HUES6 (cell line): ENCODE measurements around the gene CCDC159.
"Not testable (repeated sequence)": the region's sequence is repeated elsewhere in the genome, so short reads cannot be mapped to it uniquely, and the experiment has no call there.

Experiments
- H3K27ac ChIP-seq: 2 replicates; pipeline ENCODE4 v1.7.0; 2013; ENCODE audit warnings: low read depth, mild to moderate bottlenecking, low read length, inconsistent platforms
- H3K27me3 ChIP-seq: 2 replicates; pipeline ENCODE4 v1.6.1; 2013; ENCODE audit warnings: low read length; ENCODE audit not compliant: control insufficient read depth, insufficient read depth
- H3K36me3 ChIP-seq: 2 replicates; pipeline ENCODE4 v1.6.1; 2013; ENCODE audit warnings: low read length; ENCODE audit not compliant: control insufficient read depth, insufficient read depth
- H3K4me1 ChIP-seq: 2 replicates; pipeline ENCODE4 v1.6.1; 2013; ENCODE audit warnings: low read length; ENCODE audit not compliant: control insufficient read depth, insufficient read depth
- H3K4me3 ChIP-seq: 2 replicates; pipeline ENCODE4 v1.5.1; 2013; ENCODE audit warnings: low read depth, low read length
- H3K9ac ChIP-seq: one replicate; pipeline ENCODE4 v1.6.1; 2013; ENCODE audit warnings: mild to moderate bottlenecking, low read length
- H3K9me3 ChIP-seq: 2 replicates; pipeline ENCODE4 v1.6.1; 2013; ENCODE audit warnings: low read depth, low read length; ENCODE audit not compliant: control insufficient read depth, insufficient read depth

CCDC159 gene

DNA sequence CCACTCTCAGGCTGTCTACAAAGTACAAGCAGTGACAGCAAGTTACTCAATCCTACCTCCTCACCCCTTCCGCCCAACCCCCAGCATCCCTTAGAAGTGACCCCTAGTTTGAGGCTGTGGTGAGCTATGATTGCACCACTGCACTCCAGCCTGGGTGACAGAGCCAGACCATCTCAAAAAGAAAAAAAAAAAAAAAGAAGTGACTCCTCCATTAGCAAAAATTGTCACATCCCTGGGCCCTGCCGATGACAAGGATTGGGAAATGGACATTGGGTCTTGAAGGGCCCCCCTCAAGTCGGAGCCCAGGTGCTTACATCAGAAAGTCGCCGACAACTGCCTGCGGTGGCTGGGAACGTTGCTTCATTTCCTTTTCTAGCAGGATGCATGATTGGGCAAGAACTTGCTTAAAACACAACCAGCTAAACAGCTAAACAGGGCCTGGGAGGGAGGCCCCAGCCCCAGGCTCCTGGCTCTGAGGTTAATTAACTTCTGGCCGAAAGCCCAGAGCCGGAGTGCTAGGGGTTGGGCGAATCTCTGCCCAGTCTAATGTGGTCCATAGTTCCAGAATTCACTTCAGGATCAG is 22.1 kb upstream of the CCDC159 start:
- Histone ChIP-seq H3K36me3 (peaks cover 6% of the 10 kb centered on the region; the same call in 1 of the 2 replicates), H3K27me3 (no peaks in the 10 kb centered on the region), H3K9ac (no peak overlapping the region), H3K4me3 (no peak overlapping the region), H3K4me1 (peaks cover 7% of the 10 kb centered on the region; the same call in 1 of the 2 replicates), H3K27ac (no peak overlapping the region), H3K9me3 (no peaks in the 10 kb centered on the region)

DNA sequence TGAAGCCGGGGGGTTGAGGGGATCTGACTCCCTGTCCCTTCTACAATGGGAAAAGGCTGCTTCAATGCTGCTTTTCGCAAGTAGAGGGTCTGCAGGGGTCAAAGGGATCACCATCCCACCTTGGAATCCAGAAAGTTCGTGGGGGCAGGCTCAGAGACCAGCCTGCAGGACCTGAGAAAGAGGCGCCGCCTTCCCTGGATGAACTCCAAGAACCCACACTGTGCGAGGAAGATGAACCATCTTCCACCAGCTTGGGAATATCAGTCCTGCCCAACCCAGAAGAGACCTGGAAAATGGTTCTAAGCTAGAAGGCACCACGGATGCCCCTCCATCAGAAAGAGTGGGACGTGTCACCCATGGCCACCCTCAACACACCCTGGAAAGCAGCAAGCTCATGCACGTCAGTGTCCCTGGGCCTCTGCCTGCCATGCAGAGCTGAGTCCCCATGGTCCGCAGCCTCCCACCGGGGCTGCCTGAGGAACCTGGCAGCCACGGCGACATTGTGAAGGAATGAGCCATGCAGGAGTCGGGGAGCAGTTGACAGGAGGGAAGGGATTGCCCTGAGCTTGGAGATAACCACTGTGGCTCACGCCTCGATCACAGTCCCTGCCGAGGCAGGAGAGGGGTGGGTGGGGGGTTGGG is 21.4 kb upstream of the CCDC159 start:
- no peaks in the 10 kb centered on the region for H3K27me3 ChIP-seq
- no peak overlapping the region for H3K4me3 ChIP-seq
- peaks cover 7% of the 10 kb centered on the region; the same call in 1 of the 2 replicates for H3K4me1 ChIP-seq
- H3K36me3 ChIP-seq = peaks cover 6% of the 10 kb centered on the region; the same call in 1 of the 2 replicates
- no peak overlapping the region for H3K9ac ChIP-seq
- no peak overlapping the region for H3K27ac ChIP-seq
- no peaks in the 10 kb centered on the region for H3K9me3 ChIP-seq

DNA sequence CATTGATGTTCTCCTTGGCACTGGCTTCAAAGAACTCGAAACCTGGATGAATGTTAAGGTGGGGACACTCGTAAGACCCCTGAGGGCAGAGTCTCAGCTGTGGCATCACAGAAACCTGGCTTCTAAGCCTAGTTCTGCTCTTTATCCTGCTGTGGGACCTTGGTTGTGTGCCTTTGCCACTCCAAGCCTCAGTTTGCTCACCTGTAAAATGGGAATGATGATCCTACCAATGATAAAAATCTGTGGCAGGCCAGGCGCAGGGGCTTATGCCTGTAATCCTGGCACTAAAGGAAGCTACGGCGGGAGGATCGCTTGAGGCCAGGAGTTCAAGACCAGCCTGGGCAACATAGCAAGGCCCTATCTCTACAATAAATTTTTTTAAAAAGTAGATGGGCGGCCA is 20.8 kb upstream of the CCDC159 start:
- Histone ChIP-seq H3K4me1 (peaks cover 7% of the 10 kb centered on the region; the same call in 1 of the 2 replicates), H3K27me3 (no peaks in the 10 kb centered on the region), H3K27ac (no peak overlapping the region), H3K36me3 (peaks cover 6% of the 10 kb centered on the region; the same call in 1 of the 2 replicates), H3K4me3 (no peak overlapping the region), H3K9me3 (no peaks in the 10 kb centered on the region), H3K9ac (no peak overlapping the region)

DNA sequence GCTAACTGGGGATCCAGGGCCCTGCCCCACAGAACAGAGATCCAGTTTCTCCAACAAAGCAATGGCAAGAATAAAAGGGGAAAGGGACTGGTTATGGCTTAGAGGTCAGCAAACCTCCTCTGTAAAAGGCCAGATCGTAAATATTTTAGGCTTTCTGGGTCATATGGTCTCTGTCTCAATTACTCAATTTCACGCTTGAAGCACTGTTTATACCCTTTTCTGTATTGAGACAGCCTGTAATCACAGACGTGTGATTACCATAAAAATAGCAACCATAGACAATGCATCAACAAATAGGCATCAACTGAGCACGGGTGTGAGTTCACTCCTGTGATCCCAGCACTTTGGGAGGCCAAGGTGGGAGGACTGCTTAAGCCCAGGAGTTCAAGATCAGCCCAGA is 16.2 kb upstream of the CCDC159 start:
- H3K36me3 ChIP-seq = peaks cover 7% of the 10 kb centered on the region
- H3K9me3 ChIP-seq = no peaks in the 10 kb centered on the region
- no peaks in the 10 kb centered on the region for H3K27me3 ChIP-seq
- no peak overlapping the region for H3K9ac ChIP-seq
- no peaks in the 10 kb centered on the region for H3K4me1 ChIP-seq
- no peak overlapping the region for H3K27ac ChIP-seq
- no peak overlapping the region for H3K4me3 ChIP-seq

DNA sequence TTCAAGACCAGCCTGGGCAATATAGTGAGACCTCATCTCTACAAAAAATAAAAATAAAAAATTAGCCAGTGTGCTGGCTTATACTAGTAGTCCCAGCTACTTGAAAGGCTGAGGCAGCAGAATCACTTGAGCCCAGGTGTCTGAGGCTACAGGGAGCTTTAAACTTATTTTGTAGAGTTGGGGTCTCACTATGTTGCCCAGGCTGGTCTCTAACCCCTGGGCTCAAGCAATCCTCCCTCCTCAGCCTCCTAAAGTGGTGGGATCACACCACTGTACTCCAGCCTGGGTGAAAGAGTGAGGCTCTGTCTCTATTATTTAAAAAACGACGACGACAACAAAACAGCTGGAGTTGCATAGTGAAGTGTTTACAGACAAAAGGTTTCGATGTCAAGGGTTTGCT is 14.8 kb upstream of the CCDC159 start:
- Histone ChIP-seq H3K9me3 (no peaks in the 10 kb centered on the region), H3K27ac (no peak overlapping the region), H3K4me3 (no peak overlapping the region), H3K4me1 (no peaks in the 10 kb centered on the region), H3K27me3 (no peaks in the 10 kb centered on the region), H3K36me3 (peaks cover 14% of the 10 kb centered on the region), H3K9ac (no peak overlapping the region)

DNA sequence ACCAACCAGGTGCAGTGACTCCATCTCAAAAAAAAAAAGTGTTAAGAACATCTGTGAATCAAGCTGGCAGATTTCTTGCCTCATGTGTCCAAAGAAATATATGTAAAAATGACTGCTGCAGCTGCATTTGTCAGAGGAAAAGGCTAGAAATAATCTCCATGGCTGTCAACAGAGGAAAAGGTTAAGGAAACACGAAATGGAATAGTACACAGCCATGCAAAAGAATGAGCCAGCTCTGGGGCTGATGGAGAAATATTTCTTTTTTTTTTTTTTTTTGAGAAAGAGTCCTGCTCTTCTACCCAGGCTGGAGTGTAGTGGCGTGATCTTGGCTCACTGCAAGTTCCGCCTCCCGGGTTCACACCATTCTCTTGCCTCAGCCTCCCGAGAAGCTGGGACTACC is 13.5 kb upstream of the CCDC159 start:
- Histone ChIP-seq H3K4me1 (no peaks in the 10 kb centered on the region), H3K9me3 (no peaks in the 10 kb centered on the region), H3K9ac (no peak overlapping the region), H3K36me3 (peaks cover 16% of the 10 kb centered on the region), H3K4me3 (no peak overlapping the region), H3K27ac (no peak overlapping the region), H3K27me3 (no peaks in the 10 kb centered on the region)

DNA sequence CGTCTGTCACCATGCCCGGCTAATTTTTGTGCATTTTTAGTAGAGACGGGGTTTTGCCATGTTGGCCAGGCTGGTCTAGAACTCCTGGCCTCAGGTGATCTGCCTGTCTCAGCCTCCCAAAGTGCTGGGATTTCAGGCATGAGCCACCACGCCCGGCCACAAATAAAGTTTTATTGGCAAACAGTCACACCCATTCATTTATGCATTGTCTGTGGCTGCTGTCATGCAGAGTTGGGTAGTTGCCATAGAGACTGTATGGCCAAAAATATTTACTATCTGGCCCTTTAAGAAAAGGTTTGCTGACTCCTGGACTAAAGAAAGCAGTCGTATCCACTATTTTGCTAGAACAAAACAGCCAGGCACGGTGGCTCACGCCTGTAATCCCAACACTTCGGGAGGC is 12.5 kb upstream of the CCDC159 start:
- H3K36me3 ChIP-seq = peaks cover 16% of the 10 kb centered on the region
- not testable (repeated sequence) for H3K4me1 ChIP-seq, H3K27me3 ChIP-seq, H3K9me3 ChIP-seq, H3K4me3 ChIP-seq, H3K27ac ChIP-seq, H3K9ac ChIP-seq

DNA sequence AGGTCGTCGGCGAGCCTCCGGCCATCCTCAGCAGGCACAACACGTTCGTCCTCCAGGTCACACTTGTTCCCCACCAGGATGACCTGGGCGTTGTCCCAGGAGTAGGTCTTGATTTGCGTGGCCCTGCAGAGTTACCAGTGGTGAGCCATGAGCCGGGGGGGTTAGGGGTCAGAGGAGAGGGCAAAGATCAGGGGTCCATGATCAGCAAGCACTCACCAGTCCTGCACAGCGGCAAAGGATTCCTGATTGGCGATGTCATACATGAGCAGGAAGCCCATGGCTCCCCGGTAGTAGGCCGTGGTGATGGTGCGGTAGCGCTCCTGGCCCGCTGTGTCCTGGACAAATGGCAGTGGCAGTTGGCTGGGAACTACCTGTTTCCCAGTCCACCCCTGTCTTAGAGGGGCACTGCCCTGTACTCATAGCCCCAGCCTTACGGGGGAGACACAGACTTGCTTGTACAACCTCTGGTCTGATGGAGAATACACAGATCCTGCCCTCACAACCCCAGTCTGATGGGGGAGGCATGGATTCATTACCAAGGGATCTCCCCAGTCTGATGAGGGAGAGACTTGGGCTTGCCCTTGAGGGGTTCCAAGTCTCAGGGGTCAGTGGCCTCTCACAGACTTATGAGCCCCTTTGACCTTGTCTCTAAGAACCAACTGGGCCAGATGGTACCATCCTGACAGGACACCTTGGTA is 10.7 kb upstream of the CCDC159 start:
- no peaks in the 10 kb centered on the region for H3K27me3 ChIP-seq
- peaks cover 7% of the 10 kb centered on the region; the same call in 1 of the 2 replicates for H3K4me1 ChIP-seq
- no peak overlapping the region for H3K27ac ChIP-seq
- H3K9ac ChIP-seq = no peak overlapping the region
- H3K9me3 ChIP-seq = no peaks in the 10 kb centered on the region
- no peak overlapping the region for H3K4me3 ChIP-seq
- peaks cover 16% of the 10 kb centered on the region for H3K36me3 ChIP-seq

DNA sequence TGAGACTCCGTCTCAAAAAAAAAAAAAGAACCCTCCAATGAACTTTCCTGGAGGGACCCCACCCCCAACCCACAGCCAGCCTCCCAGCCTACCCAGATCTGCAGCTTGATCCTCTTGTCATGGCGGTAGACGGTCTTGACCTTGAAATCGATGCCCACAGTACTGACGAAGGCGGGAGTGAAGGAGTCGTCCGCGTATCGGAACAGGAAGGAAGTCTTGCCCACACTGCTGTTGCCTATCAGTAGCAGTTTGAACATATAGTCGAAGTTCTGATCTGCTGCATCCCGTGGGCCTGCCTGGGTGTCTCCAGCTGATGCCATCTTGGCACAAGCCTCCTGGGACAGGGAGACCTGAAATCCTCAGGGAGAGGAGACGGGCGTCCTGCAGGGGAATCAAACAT is 9.2 kb upstream of the CCDC159 start:
- Histone ChIP-seq H3K9me3 (peaks cover 4% of the 10 kb centered on the region; the same call in 1 of the 2 replicates), H3K4me1 (peaks cover 7% of the 10 kb centered on the region; the same call in 1 of the 2 replicates), H3K36me3 (peaks cover 21% of the 10 kb centered on the region), H3K27ac (no peak overlapping the region), H3K27me3 (no peaks in the 10 kb centered on the region), H3K4me3 (no peak overlapping the region), H3K9ac (no peak overlapping the region)

DNA sequence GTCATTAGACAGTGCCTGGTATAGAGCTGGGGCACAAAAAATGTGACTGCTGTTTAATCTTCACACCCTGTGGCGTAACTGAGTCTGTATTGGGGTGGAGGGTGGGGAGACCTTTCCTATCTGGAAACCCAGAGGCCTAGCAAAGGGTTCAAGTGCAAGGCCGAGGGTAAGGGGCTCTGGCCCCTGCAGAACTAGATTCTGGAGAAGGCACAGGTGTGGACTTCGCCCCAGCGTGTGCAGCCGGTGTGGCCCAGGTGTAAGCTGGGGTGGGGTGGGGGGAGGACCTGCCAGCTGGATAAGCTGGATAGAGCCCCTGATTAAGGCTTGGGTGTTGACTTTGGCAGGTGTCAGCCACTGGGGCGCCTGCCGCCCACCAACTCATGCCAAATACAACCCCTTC is 8.2 kb upstream of the CCDC159 start:
- H3K9me3 ChIP-seq = peaks cover 4% of the 10 kb centered on the region; the same call in 1 of the 2 replicates
- H3K4me1 ChIP-seq = peaks cover 7% of the 10 kb centered on the region; the same call in 1 of the 2 replicates
- no peak overlapping the region for H3K9ac ChIP-seq
- peaks cover 27% of the 10 kb centered on the region for H3K36me3 ChIP-seq
- no peaks in the 10 kb centered on the region for H3K27me3 ChIP-seq
- no peak overlapping the region for H3K27ac ChIP-seq
- H3K4me3 ChIP-seq = no peak overlapping the region
